GM12878 (cell line): ENCODE measurements around the gene SCNN1B. TPM values are rescaled to one million over a fixed set of nuclear protein-coding genes. Genes with fewer than 3 reads are reported as not detected.

ENCODE experiments used
- ATAC-seq: fragments of 200-7000 bp; cut with Tn5 transposase; 3 replicates; pipeline ENCODE4 v1.9.1; 2020; ENCODE audit warnings: mild to moderate bottlenecking, moderate library complexity
- BruUV-seq: library from RNA; stranded (reverse); fragments of 400-500 nt; replicated peaks from 2 replicates; lab custom pipeline; 2021; lab: Mats Ljungman, UMichigan
- CTCF ChIA-PET: fragments of 300-600 bp; sonication (Branson Sonifier 250); formaldehyde crosslinking; extraction: SDS; loops from one replicate; lab custom pipeline; 2021; ENCODE audit warnings: inconsistent platforms; lab: Yijun Ruan, JAX
- POLR2A ChIA-PET: fragments of 350-600 bp; formaldehyde crosslinking; extraction: SDS; loops from one replicate; lab custom pipeline; 2021; ENCODE audit warnings: inconsistent platforms; lab: Charles Lee
- RAD21 ChIA-PET: fragments of 300-600 bp; sonication (Branson Sonifier 250); formaldehyde crosslinking; loops from one replicate; lab custom pipeline; 2023; ENCODE audit warnings: antibody characterized with exemption; ENCODE audit not compliant: unreplicated experiment; lab: Charles Lee
- SMC1A ChIA-PET: fragments of 300-600 bp; sonication (Branson Sonifier 250); formaldehyde crosslinking; loops from one replicate; lab custom pipeline; 2023; ENCODE audit not compliant: unreplicated experiment, uncharacterized antibody; lab: Charles Lee
- DNase-seq: peaks from one replicate; pipeline ENCODE4 v3.0.0-alpha.2; 2011; ENCODE audit warnings: low read depth, low spot score
- FAIRE-seq: peaks from 3 replicates; lab custom pipeline; 2011; peaks lifted over from hg19 to GRCh38; lab: Jason Lieb, UNC
- H2AFZ ChIP-seq: 2 replicates; pipeline ENCODE4 v1.6.0; 2011; ENCODE audit warnings: low read depth, low read length, control low read depth; ENCODE audit not compliant: control insufficient read depth
- H3K27ac ChIP-seq: 2 replicates; pipeline ENCODE4 v1.5.1; 2011; ENCODE audit warnings: control low read depth; ENCODE audit not compliant: control insufficient read depth, insufficient read depth
- H3K27me3 ChIP-seq, 2 experiments: replicated peaks in 1 of 2; 2 replicates each; pipeline versions ENCODE4 v1.6.0 to v1.6.1; 2011; ENCODE audit warnings: low read length in 1 of 2; ENCODE audit not compliant: control insufficient read depth in 2 of 2, insufficient read depth in 2 of 2
- H3K36me3 ChIP-seq, 2 experiments: 2 replicates each; pipeline ENCODE4 v1.5.1; 2011; ENCODE audit warnings: low read length in 1 of 2; ENCODE audit not compliant: control insufficient read depth in 2 of 2, insufficient read depth in 2 of 2
- H3K4me1 ChIP-seq: 2 replicates; pipeline ENCODE4 v1.6.1; 2011; ENCODE audit warnings: mild to moderate bottlenecking, low read length, moderate library complexity, mixed read lengths; ENCODE audit not compliant: control insufficient read depth, insufficient read depth
- H3K4me2 ChIP-seq: 2 replicates; pipeline ENCODE4 v1.6.0; 2011; ENCODE audit warnings: control low read depth; ENCODE audit not compliant: control insufficient read depth, insufficient read depth
- H3K4me3 ChIP-seq: fragments of 200-600 bp; sonication (generic); 2 replicates; pipeline ENCODE4 v1.5.1; 2016
- H3K79me2 ChIP-seq: 2 replicates; pipeline ENCODE4 v1.6.0; 2011; ENCODE audit warnings: low read length; ENCODE audit not compliant: control insufficient read depth, insufficient read depth
- H3K9ac ChIP-seq: 2 replicates; pipeline ENCODE4 v1.8.0; 2011; ENCODE audit warnings: low read length, control low read depth, mixed read lengths; ENCODE audit not compliant: control insufficient read depth, insufficient read depth
- H3K9me3 ChIP-seq: replicated peaks from 3 replicates; pipeline ENCODE4 v1.5.1; 2011; ENCODE audit warnings: mild to moderate bottlenecking, low read length; ENCODE audit not compliant: control insufficient read depth, insufficient read depth
- H4K20me1 ChIP-seq: 2 replicates; pipeline ENCODE4 v1.6.0; 2011; ENCODE audit not compliant: control insufficient read depth, insufficient read depth
- DPF2 ChIP-seq: fragments of 450-650 bp; IDR thresholded peaks from 2 replicates; pipeline ENCODE4 v1.6.1; 2017; ENCODE audit warnings: mild to moderate bottlenecking
- IKZF1 ChIP-seq: fragments of 450-650 bp; conservative IDR thresholded peaks from 2 replicates; pipeline ENCODE4 v1.6.1; 2017; ENCODE audit warnings: antibody characterized with exemption, mild to moderate bottlenecking
- JUND ChIP-seq: IDR thresholded peaks from 2 replicates; pipeline ENCODE4 v1.6.1; 2012; ENCODE audit warnings: low read depth, mild to moderate bottlenecking, low read length, improper control_type of control experiment, moderate library complexity
- NBN ChIP-seq: fragments of 450-650 bp; IDR thresholded peaks from 2 replicates; pipeline ENCODE4 v1.6.1; 2016
- NR2C1 ChIP-seq: fragments of 450-650 bp; IDR thresholded peaks from 2 replicates; pipeline ENCODE4 v1.6.1; 2017; ENCODE audit warnings: antibody characterized with exemption, mild to moderate bottlenecking, moderate library complexity
- NR2F1 ChIP-seq: fragments of 450-650 bp; conservative IDR thresholded peaks from 2 replicates; pipeline ENCODE4 v1.6.1; 2017; ENCODE audit warnings: mild to moderate bottlenecking
- POLR2AphosphoS5 ChIP-seq: IDR thresholded peaks from 2 replicates; pipeline ENCODE4 v1.6.1; 2011; ENCODE audit warnings: mild to moderate bottlenecking, low read length, inconsistent platforms
- WGBS: methylation state at CpG from one replicate; pipeline ENCODE4 v1.1.6; 2016; ENCODE audit warnings: low lambda C conversion rate; ENCODE audit not compliant: insufficient replicate concordance, insufficient coverage; ENCODE audit errors: missing lambda C conversion rate; 5-methylcytosine and 5-hydroxymethylcytosine counted together
- in situ Hi-C: fragments of 300-500 bp; cut with MboI; formaldehyde crosslinking; loops from 9 replicates; pipeline ENCODE4 v1.14.3; 2018; ENCODE audit warnings: mixed read lengths
- intact Hi-C: fragments of 100-400 bp; cut with micrococcal nuclease; formaldehyde crosslinking; loops from one replicate; pipeline ENCODE4 v1.14.2; 2022; ENCODE audit not compliant: unreplicated experiment
- polyA plus RNA-seq, 11 experiments: library from polyadenylated mRNA; depleted of rRNA in 4 of 11; unstranded in 6 of 11; stranded (reverse) in 5 of 11; fragments of >200 nt; fragmentation: Nextera tagmentation in 4 of 11; fragmentation: Illumina TruSeq in 1 of 11; extraction: Ambion mirVana in 4 of 11; extraction: Trizol in 1 of 11; gene quantifications; 1 replicate in 1 of 11; 2 replicates in 10 of 11; pipeline versions ENCODE4 v1.2.1 to v1.2.3, GENCODE V29; 2011 to 2016; ENCODE audit warnings: inconsistent platforms in 2 of 11, missing spikeins in 2 of 11, low read depth in 1 of 11
- total RNA-seq, 4 experiments: library from RNA; depleted of rRNA in 3 of 4; stranded (reverse); fragments of >200 nt in 3 of 4; fragmentation: Illumina TruSeq in 1 of 4; extraction: Trizol in 1 of 4; gene quantifications; 2 replicates each; pipeline versions ENCODE4 v1.2.1 to v1.2.3, GENCODE V29; 2013 to 2021
- TF ChIP-seq, protein P1 (sequence below): fragments of 450-650 bp; formaldehyde crosslinking; IDR thresholded peaks from 2 replicates; pipeline ENCODE4 v1.4.0; 2022; ENCODE audit warnings: mild to moderate bottlenecking, moderate library complexity
- TF ChIP-seq, protein P2 (sequence below): fragments of 450-650 bp; IDR thresholded peaks from 2 replicates; pipeline ENCODE4 v1.6.1; 2017; ENCODE audit warnings: mild to moderate bottlenecking, moderate library complexity
- TF ChIP-seq, protein P3 (sequence below): fragments of 450-650 bp; conservative IDR thresholded peaks from 2 replicates; pipeline ENCODE4 v1.6.1; 2017; ENCODE audit warnings: mild to moderate bottlenecking, moderate library complexity
- TF ChIP-seq, protein P4 (sequence below): fragments of 450-650 bp; IDR thresholded peaks from 2 replicates; pipeline ENCODE4 v1.6.1; 2017; ENCODE audit warnings: mild to moderate bottlenecking

SCNN1B gene
- total and polyA plus RNA-seq, 10 of the 15 experiments (the other 5 are each of a cell fraction or from before 2014, with no cell fraction given): 0.28 to 1.5 (median 0.64) TPM

DNA sequence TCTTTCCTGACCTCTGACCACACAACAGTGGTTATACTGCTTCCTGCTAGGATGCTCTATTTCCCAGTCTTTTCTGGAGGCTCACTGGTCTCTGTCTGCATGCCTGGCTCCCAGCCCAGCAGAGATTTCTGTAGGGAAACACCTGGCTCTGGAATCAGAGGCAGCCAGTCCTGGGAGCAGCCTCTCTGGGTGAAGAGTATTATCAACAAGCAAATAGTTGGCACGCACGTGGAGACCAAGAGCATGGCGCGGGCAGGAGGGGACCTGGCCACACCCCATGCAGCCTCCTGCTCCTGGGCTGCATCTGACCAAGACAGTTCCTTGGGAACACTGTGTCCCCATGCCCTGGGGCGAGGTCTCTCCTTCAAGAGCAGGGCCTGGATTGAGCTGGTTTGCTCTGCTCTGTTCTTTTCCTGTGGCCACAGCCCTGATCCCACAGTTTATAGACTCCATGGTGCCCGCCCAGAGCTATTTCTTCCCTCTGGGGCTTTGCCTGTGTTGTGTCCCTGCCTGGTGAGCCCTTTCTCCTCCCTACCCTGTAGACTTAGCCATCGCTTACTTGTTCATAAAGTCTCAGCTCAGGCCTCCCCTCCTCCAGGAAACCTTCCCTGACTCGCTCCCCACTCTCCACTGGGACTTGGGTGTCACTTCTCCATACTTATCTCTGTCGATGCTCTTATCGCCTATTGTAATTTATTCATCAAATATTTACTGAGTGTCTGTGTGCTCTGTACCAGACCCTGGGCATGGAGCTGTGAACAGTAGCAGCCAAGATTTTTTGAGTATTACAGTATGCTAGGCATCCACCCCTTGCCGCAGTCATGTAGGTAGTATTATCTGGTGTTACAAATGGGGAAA, 60.6 kb downstream of the SCNN1B start:
- H3K4me1 ChIP-seq: peaks cover 5% of the 10 kb centered on the region
- H3K79me2 ChIP-seq: no peaks in the 10 kb centered on the region
- in situ Hi-C loops: no loop called here
- H3K4me3 ChIP-seq: no peak overlapping the region
- H3K4me2 ChIP-seq: no peak overlapping the region
- 70% methylated on average over 11 of the region's 11 CpGs for WGBS
- H3K27me3 ChIP-seq: no peaks in the 10 kb centered on the region
- POLR2A ChIA-PET: no interaction called here
- no peaks in the 10 kb centered on the region for H3K36me3 ChIP-seq
- SMC1A ChIA-PET: interaction anchor here (1.8 to 4.4 kb wide), 3 partner anchors 11 to 72 kb away, joined by 3 to 25 read pairs (median 7); no protein-coding TSS in a partner anchor
- no peak overlapping the region for H3K9ac ChIP-seq
- no peaks in the 10 kb centered on the region for H4K20me1 ChIP-seq
- FAIRE-seq (no peak), ATAC-seq (no peak), DNase-seq (no peak)
- no TSS peak for BruUV-seq
- CTCF ChIA-PET: interaction anchor here (0.9 to 1.8 kb wide), 3 partner anchors 11 to 182 kb away, joined by 3 to 6 read pairs (median 3); no protein-coding TSS in a partner anchor
- H3K9me3 ChIP-seq: no peaks in the 10 kb centered on the region; the same call in 2 of the 3 replicates
- intact Hi-C loops: no loop called here
- no peak overlapping the region for H2AFZ ChIP-seq
- RAD21 ChIA-PET: interaction anchor here (0.6 kb wide), 1 partner anchor 31 kb away, joined by 3 read pairs; no protein-coding TSS in a partner anchor
- no peak overlapping the region for H3K27ac ChIP-seq
- no peak for TF ChIP-seq IKZF1
- TF ChIP-seq NBN: no peak
- TF ChIP-seq, protein P1, sequence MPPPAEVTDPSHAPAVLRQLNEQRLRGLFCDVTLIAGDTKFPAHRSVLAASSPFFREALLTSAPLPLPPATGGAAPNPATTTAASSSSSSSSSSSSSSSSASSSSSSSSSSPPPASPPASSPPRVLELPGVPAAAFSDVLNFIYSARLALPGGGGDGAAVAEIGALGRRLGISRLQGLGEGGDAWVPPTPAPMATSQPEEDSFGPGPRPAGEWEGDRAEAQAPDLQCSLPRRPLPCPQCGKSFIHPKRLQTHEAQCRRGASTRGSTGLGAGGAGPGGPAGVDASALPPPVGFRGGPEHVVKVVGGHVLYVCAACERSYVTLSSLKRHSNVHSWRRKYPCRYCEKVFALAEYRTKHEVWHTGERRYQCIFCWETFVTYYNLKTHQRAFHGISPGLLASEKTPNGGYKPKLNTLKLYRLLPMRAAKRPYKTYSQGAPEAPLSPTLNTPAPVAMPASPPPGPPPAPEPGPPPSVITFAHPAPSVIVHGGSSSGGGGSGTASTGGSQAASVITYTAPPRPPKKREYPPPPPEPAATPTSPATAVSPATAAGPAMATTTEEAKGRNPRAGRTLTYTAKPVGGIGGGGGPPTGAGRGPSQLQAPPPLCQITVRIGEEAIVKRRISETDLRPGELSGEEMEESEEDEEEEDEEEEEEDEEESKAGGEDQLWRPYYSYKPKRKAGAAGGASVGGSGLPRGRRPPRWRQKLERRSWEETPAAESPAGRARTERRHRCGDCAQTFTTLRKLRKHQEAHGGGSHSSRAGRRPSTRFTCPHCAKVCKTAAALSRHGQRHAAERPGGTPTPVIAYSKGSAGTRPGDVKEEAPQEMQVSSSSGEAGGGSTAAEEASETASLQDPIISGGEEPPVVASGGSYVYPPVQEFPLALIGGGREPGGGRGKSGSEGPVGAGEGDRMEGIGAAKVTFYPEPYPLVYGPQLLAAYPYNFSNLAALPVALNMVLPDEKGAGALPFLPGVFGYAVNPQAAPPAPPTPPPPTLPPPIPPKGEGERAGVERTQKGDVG (CRISPR knock-in tag): no peak
- no peak for TF ChIP-seq NR2F1
- TF ChIP-seq JUND: no peak
- TF ChIP-seq POLR2AphosphoS5: no peak
- TF ChIP-seq NR2C1: no peak
- TF ChIP-seq, protein P2, sequence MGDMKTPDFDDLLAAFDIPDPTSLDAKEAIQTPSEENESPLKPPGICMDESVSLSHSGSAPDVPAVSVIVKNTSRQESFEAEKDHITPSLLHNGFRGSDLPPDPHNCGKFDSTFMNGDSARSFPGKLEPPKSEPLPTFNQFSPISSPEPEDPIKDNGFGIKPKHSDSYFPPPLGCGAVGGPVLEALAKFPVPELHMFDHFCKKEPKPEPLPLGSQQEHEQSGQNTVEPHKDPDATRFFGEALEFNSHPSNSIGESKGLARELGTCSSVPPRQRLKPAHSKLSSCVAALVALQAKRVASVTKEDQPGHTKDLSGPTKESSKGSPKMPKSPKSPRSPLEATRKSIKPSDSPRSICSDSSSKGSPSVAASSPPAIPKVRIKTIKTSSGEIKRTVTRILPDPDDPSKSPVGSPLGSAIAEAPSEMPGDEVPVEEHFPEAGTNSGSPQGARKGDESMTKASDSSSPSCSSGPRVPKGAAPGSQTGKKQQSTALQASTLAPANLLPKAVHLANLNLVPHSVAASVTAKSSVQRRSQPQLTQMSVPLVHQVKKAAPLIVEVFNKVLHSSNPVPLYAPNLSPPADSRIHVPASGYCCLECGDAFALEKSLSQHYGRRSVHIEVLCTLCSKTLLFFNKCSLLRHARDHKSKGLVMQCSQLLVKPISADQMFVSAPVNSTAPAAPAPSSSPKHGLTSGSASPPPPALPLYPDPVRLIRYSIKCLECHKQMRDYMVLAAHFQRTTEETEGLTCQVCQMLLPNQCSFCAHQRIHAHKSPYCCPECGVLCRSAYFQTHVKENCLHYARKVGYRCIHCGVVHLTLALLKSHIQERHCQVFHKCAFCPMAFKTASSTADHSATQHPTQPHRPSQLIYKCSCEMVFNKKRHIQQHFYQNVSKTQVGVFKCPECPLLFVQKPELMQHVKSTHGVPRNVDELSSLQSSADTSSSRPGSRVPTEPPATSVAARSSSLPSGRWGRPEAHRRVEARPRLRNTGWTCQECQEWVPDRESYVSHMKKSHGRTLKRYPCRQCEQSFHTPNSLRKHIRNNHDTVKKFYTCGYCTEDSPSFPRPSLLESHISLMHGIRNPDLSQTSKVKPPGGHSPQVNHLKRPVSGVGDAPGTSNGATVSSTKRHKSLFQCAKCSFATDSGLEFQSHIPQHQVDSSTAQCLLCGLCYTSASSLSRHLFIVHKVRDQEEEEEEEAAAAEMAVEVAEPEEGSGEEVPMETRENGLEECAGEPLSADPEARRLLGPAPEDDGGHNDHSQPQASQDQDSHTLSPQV: no peak
- no peak for TF ChIP-seq DPF2
- TF ChIP-seq, protein P3, sequence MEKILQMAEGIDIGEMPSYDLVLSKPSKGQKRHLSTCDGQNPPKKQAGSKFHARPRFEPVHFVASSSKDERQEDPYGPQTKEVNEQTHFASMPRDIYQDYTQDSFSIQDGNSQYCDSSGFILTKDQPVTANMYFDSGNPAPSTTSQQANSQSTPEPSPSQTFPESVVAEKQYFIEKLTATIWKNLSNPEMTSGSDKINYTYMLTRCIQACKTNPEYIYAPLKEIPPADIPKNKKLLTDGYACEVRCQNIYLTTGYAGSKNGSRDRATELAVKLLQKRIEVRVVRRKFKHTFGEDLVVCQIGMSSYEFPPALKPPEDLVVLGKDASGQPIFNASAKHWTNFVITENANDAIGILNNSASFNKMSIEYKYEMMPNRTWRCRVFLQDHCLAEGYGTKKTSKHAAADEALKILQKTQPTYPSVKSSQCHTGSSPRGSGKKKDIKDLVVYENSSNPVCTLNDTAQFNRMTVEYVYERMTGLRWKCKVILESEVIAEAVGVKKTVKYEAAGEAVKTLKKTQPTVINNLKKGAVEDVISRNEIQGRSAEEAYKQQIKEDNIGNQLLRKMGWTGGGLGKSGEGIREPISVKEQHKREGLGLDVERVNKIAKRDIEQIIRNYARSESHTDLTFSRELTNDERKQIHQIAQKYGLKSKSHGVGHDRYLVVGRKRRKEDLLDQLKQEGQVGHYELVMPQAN: no peak
- TF ChIP-seq, protein P4, sequence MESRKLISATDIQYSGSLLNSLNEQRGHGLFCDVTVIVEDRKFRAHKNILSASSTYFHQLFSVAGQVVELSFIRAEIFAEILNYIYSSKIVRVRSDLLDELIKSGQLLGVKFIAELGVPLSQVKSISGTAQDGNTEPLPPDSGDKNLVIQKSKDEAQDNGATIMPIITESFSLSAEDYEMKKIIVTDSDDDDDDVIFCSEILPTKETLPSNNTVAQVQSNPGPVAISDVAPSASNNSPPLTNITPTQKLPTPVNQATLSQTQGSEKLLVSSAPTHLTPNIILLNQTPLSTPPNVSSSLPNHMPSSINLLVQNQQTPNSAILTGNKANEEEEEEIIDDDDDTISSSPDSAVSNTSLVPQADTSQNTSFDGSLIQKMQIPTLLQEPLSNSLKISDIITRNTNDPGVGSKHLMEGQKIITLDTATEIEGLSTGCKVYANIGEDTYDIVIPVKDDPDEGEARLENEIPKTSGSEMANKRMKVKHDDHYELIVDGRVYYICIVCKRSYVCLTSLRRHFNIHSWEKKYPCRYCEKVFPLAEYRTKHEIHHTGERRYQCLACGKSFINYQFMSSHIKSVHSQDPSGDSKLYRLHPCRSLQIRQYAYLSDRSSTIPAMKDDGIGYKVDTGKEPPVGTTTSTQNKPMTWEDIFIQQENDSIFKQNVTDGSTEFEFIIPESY: no peak
